Measurements from ENCODE around the gene IFI27L1. TPM values are rescaled to one million over a fixed set of nuclear protein-coding genes. Genes with fewer than 3 reads are reported as not detected.

The IFI27L1 gene
- total RNA-seq, 2 experiments from 2014 or later = 15.9 to 18.2 TPM

- Mint-ChIP-seq H3K27ac (no peak overlapping the region), H3K4me1 (no peaks in the 10 kb centered on the region), H3K9me3 (no peaks in the 10 kb centered on the region), H3K4me3 (no peak overlapping the region), H3K36me3 (no peaks in the 10 kb centered on the region), H3K27me3 (peaks cover 18% of the 10 kb centered on the region)
- no peak for DNase-seq
Observed at GRCh38 chr14:94112513-94113063, 31.5 kb downstream of the IFI27L1 start.

- Mint-ChIP-seq H3K27ac (no peak overlapping the region), H3K27me3 (peaks cover 18% of the 10 kb centered on the region), H3K4me1 (no peaks in the 10 kb centered on the region), H3K9me3 (no peaks in the 10 kb centered on the region), H3K36me3 (no peaks in the 10 kb centered on the region), H3K4me3 (no peak overlapping the region)
- DNase-seq = no peak
Observed at GRCh38 chr14:94113073-94113472, 32.0 kb downstream of the IFI27L1 start.

GRCh38 chr14:94113490-94113889, 32.4 kb downstream of the IFI27L1 start:
- no peaks in the 10 kb centered on the region for H3K36me3 Mint-ChIP-seq
- H3K27me3 Mint-ChIP-seq = peaks cover 18% of the 10 kb centered on the region
- H3K4me3 Mint-ChIP-seq = no peak overlapping the region
- H3K4me1 Mint-ChIP-seq = no peaks in the 10 kb centered on the region
- H3K9me3 Mint-ChIP-seq = no peaks in the 10 kb centered on the region
- H3K27ac Mint-ChIP-seq = no peak overlapping the region
- DNase-seq = no peak

GRCh38 chr14:94113908-94114588, 32.9 kb downstream of the IFI27L1 start:
- Mint-ChIP-seq H3K27ac (no peak overlapping the region), H3K4me1 (no peaks in the 10 kb centered on the region), H3K9me3 (no peaks in the 10 kb centered on the region), H3K36me3 (no peaks in the 10 kb centered on the region), H3K4me3 (no peak overlapping the region), H3K27me3 (peaks cover 18% of the 10 kb centered on the region)
- no peak for DNase-seq

DNA sequence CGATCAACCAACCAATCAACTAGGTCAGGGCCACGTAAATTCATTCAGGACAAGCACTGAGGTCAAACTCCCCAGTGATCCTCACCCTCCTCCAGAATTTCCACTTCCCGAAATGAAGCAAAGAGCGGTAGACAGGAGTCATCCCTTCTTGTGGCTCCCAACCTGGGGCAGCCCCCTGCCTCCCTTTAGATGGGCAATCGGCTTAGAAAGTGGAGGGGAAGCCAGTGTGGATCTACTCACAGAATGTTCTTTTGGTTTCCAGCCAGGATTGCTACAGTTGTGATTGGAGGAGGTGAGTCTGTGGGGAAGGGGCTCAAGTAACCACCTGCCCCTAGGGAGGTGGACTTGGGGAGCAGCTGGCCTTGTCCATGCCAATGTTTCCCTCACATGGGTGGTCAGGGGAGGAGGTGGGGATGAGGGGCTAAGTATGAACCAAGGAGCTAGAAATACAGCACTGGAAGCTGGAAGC, 33.5 kb downstream of the IFI27L1 start:
- peaks cover 3% of the 10 kb centered on the region for H3K9me3 Mint-ChIP-seq
- DNase-seq = no peak
- no peaks in the 10 kb centered on the region for H3K36me3 Mint-ChIP-seq
- H3K27ac Mint-ChIP-seq = no peak overlapping the region
- H3K4me1 Mint-ChIP-seq = no peaks in the 10 kb centered on the region
- H3K4me3 Mint-ChIP-seq = no peak overlapping the region
- peaks cover 18% of the 10 kb centered on the region for H3K27me3 Mint-ChIP-seq

DNA sequence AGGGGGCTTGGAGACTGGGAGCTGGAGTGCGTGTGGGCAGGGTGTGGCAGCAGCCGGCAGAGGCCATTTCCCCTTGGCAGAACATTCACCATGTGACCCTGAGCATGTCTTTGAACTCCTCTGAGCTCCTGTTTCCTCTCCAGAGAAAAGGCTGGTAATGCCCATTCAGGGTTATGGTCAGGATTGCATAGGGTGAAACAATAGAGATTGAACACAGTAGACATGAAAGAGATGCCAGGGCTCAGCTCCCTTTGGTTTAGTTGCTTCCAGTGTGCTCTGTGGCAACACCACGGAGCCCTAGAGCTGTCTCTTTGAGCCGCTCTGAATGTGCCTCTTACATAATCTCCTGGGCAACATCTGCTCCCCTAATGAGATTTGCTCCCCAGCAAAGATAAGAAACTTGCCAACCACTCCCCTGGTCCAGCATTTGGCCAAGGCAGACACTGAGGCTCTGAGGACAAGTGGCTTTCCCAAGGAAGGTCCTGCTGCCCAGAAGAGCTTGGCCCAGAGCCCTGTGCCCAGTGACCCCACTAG, 34.0 kb downstream of the IFI27L1 start:
- no peak overlapping the region for H3K27ac Mint-ChIP-seq
- H3K36me3 Mint-ChIP-seq = no peaks in the 10 kb centered on the region
- H3K9me3 Mint-ChIP-seq = peaks cover 5% of the 10 kb centered on the region
- H3K27me3 Mint-ChIP-seq = peaks cover 18% of the 10 kb centered on the region
- H3K4me3 Mint-ChIP-seq = no peak overlapping the region
- no peaks in the 10 kb centered on the region for H3K4me1 Mint-ChIP-seq
- DNase-seq = no peak

DNA sequence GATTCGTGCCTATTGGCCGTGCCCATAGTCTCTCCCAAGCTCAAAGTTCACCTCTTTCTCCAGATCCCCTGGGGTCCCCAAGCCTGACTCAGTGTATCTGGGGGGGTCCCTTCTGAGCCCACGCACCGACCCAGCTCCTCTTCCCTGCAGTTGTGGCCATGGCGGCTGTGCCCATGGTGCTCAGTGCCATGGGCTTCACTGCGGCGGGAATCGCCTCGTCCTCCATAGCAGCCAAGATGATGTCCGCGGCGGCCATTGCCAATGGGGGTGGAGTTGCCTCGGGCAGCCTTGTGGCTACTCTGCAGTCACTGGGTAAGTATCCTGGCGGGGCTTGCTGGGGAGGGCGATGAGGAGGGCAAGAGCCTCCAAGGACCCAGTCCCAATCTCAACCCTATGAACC, 34.5 kb downstream of the IFI27L1 start:
- Mint-ChIP-seq H3K9me3 (peaks cover 7% of the 10 kb centered on the region), H3K4me1 (no peaks in the 10 kb centered on the region), H3K36me3 (no peaks in the 10 kb centered on the region), H3K27me3 (peaks cover 18% of the 10 kb centered on the region), H3K27ac (no peak overlapping the region), H3K4me3 (no peak overlapping the region)
- DNase-seq = no peak

- no peak for DNase-seq
- peaks cover 2% of the 10 kb centered on the region for H3K36me3 Mint-ChIP-seq
- no peak overlapping the region for H3K27ac Mint-ChIP-seq
- H3K4me1 Mint-ChIP-seq = no peaks in the 10 kb centered on the region
- H3K27me3 Mint-ChIP-seq = peaks cover 18% of the 10 kb centered on the region
- no peak overlapping the region for H3K4me3 Mint-ChIP-seq
- H3K9me3 Mint-ChIP-seq = peaks cover 12% of the 10 kb centered on the region
Observed at GRCh38 chr14:94116701-94117100, 35.6 kb downstream of the IFI27L1 start.

DNA sequence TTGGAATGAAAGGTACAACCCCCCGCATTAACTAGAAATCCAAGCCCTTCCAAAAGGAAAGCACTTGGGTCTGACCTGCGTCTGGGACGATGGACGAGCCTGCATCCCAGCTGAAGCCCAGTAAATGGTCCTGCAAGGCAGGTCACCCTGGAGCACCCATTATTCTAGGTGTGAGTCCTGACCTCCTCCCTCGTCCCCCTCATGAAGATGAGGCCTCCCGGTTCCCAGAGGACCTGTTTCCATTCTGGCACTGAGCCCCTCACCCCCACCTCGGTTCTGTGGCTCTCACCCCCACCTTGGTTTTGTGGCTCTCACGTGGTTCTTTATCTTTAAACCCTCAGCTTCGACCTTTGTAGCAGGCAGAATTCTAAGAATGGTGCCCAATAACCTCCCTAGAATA, 36.7 kb downstream of the IFI27L1 start:
- H3K4me3 Mint-ChIP-seq = no peak overlapping the region
- DNase-seq = no peak
- no peaks in the 10 kb centered on the region for H3K4me1 Mint-ChIP-seq
- no peak overlapping the region for H3K27ac Mint-ChIP-seq
- peaks cover 2% of the 10 kb centered on the region for H3K36me3 Mint-ChIP-seq
- peaks cover 18% of the 10 kb centered on the region for H3K27me3 Mint-ChIP-seq
- H3K9me3 Mint-ChIP-seq = peaks cover 12% of the 10 kb centered on the region

DNA sequence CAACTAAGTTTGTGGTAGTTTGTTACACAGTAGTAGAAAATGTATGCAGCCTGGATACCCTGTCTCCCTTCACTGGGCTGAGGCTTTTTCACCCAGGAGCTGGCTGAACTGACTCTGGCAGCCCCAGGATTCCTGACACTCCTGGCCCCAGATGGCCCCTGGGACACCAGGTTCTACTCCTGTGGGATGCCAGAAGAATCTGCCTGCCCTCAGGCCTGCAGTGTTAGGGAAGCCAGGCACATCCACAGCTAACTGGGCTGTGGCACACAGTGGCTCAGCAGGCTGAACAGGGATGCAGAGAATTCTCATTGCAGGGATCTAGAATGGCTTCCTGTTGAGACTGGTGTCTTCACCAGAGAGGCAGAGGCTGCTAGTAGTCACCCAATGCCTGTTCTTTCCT, 38.0 kb downstream of the IFI27L1 start:
- Mint-ChIP-seq H3K4me3 (no peak overlapping the region), H3K4me1 (no peaks in the 10 kb centered on the region), H3K27me3 (peaks cover 18% of the 10 kb centered on the region), H3K27ac (no peak overlapping the region), H3K9me3 (peaks cover 15% of the 10 kb centered on the region), H3K36me3 (peaks cover 2% of the 10 kb centered on the region)
- DNase-seq = no peak

- Mint-ChIP-seq H3K9me3 (peaks cover 15% of the 10 kb centered on the region), H3K4me1 (no peaks in the 10 kb centered on the region), H3K36me3 (peaks cover 4% of the 10 kb centered on the region)
Observed at GRCh38 chr14:94120667-94121340, 39.7 kb downstream of the IFI27L1 start.

GRCh38 chr14:94121485-94121884, 40.4 kb downstream of the IFI27L1 start:
- Mint-ChIP-seq H3K4me3 (no peak overlapping the region), H3K27me3 (peaks cover 9% of the 10 kb centered on the region), H3K9me3 (peaks cover 15% of the 10 kb centered on the region), H3K27ac (no peak overlapping the region), H3K4me1 (no peaks in the 10 kb centered on the region), H3K36me3 (peaks cover 4% of the 10 kb centered on the region)
- no peak for DNase-seq

More at GRCh38 chr14:94120667-94121340, 39.7 kb downstream of the IFI27L1 start:
- H3K27me3 Mint-ChIP-seq = peaks cover 10% of the 10 kb centered on the region
- no peak overlapping the region for H3K4me3 Mint-ChIP-seq
- H3K27ac Mint-ChIP-seq = no peak overlapping the region
- no peak for DNase-seq

GRCh38 chr14:94122438-94122837, 41.3 kb downstream of the IFI27L1 start:
- Mint-ChIP-seq H3K27ac (no peak overlapping the region), H3K4me1 (no peaks in the 10 kb centered on the region), H3K9me3 (peaks cover 15% of the 10 kb centered on the region), H3K36me3 (peaks cover 4% of the 10 kb centered on the region), H3K4me3 (no peak overlapping the region), H3K27me3 (peaks cover under 1% of the 10 kb centered on the region)
- DNase-seq = no peak

DNA sequence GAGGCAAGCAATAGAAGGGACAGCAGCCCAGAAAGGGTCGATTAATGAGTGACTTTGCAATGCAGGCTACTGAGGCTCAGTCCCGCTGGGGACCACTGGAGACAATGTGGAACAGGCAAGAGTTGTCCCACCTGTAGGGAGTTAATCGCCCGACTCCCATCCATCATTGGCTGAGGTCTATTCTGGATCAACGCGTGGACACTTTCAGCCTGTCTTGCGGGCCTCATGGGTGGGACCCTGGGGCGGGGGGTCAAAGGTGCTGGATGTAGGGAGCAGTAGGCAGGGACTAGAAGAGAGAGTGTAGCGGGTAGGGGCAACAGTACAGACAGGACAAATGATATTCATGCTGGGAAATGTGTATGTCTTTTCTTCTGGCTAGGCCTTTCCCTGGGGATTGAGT, 42.2 kb downstream of the IFI27L1 start:
- peaks cover 4% of the 10 kb centered on the region for H3K36me3 Mint-ChIP-seq
- H3K4me3 Mint-ChIP-seq = no peak overlapping the region
- DNase-seq = no peak
- H3K27me3 Mint-ChIP-seq = no peaks in the 10 kb centered on the region
- H3K4me1 Mint-ChIP-seq = no peaks in the 10 kb centered on the region
- peaks cover 15% of the 10 kb centered on the region for H3K9me3 Mint-ChIP-seq
- no peak overlapping the region for H3K27ac Mint-ChIP-seq

GRCh38 chr14:94123868-94124267, 42.8 kb downstream of the IFI27L1 start:
- Mint-ChIP-seq H3K36me3 (peaks cover 4% of the 10 kb centered on the region), H3K4me1 (peaks cover 5% of the 10 kb centered on the region), H3K4me3 (no peak overlapping the region), H3K27me3 (no peaks in the 10 kb centered on the region), H3K9me3 (peaks cover 15% of the 10 kb centered on the region), H3K27ac (no peak overlapping the region)
- DNase-seq = no peak

All from activated naive CD8-positive, alpha-beta T cell treated with anti-CD3 and anti-CD28 coated beads for 36 hours (primary cell).